ENCODE data around the gene IPO4. TPM values are rescaled to one million over a fixed set of nuclear protein-coding genes. Genes with fewer than 3 reads are reported as not detected.
A peak's percentile ranks its signal among the peaks of the same experiment; 100 is the strongest.

IPO4 gene
- total and polyA plus RNA-seq, 2 of the 13 experiments (the other 11 are each of a cell fraction or from before 2014, with no cell fraction given): 39.0 to 179 TPM

- TF ChIP-seq, protein P1, sequence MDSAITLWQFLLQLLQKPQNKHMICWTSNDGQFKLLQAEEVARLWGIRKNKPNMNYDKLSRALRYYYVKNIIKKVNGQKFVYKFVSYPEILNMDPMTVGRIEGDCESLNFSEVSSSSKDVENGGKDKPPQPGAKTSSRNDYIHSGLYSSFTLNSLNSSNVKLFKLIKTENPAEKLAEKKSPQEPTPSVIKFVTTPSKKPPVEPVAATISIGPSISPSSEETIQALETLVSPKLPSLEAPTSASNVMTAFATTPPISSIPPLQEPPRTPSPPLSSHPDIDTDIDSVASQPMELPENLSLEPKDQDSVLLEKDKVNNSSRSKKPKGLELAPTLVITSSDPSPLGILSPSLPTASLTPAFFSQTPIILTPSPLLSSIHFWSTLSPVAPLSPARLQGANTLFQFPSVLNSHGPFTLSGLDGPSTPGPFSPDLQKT (CRISPR knock-in tag; IDR thresholded peaks at IDR 0.05; ENCODE audit: borderline replicate concordance): peak; percentile 93
- TF ChIP-seq, protein P2, sequence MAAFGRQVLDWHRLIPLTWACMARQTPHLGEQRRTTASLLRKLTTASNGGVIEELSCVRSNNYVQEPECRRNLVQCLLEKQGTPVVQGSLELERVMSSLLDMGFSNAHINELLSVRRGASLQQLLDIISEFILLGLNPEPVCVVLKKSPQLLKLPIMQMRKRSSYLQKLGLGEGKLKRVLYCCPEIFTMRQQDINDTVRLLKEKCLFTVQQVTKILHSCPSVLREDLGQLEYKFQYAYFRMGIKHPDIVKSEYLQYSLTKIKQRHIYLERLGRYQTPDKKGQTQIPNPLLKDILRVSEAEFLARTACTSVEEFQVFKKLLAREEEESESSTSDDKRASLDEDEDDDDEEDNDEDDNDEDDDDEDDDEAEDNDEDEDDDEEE (CRISPR knock-in tag; IDR thresholded peaks at IDR 0.05): peak; percentile 82; the same call in 1 of the 2 replicates
- TF ChIP-seq TOPORS (CRISPR knock-in tag; IDR thresholded peaks at IDR 0.05) (peak; percentile 84; the same call in 1 of the 2 replicates), TCF7L2 (IDR thresholded peaks at IDR 0.05; ENCODE audit: low read depth, low read length) (no peak), MBNL3 (CRISPR knock-in tag; conservative IDR thresholded peaks at IDR 0.05) (no peak; the same call in 1 of the 2 replicates), ZBTB3 (CRISPR knock-in tag; IDR thresholded peaks at IDR 0.05; ENCODE audit: borderline replicate concordance, low read depth) (peak; percentile 89; the same call in 1 of the 2 replicates), ADNP (CRISPR knock-in tag; IDR thresholded peaks at IDR 0.05) (no peak), ZNF557 (CRISPR knock-in tag; IDR thresholded peaks at IDR 0.05) (peak; percentile 95)
- TF ChIP-seq, protein P3, sequence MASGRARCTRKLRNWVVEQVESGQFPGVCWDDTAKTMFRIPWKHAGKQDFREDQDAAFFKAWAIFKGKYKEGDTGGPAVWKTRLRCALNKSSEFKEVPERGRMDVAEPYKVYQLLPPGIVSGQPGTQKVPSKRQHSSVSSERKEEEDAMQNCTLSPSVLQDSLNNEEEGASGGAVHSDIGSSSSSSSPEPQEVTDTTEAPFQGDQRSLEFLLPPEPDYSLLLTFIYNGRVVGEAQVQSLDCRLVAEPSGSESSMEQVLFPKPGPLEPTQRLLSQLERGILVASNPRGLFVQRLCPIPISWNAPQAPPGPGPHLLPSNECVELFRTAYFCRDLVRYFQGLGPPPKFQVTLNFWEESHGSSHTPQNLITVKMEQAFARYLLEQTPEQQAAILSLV (CRISPR knock-in tag; IDR thresholded peaks at IDR 0.05; ENCODE audit: borderline replicate concordance): peak; percentile 94
- TF ChIP-seq, protein P4, sequence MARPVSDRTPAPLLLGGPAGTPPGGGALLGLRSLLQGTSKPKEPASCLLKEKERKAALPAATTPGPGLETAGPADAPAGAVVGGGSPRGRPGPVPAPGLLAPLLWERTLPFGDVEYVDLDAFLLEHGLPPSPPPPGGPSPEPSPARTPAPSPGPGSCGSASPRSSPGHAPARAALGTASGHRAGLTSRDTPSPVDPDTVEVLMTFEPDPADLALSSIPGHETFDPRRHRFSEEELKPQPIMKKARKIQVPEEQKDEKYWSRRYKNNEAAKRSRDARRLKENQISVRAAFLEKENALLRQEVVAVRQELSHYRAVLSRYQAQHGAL (CRISPR knock-in tag; IDR thresholded peaks at IDR 0.05; ENCODE audit: not compliant biosample characterization): no peak
- TF ChIP-seq, protein P5, sequence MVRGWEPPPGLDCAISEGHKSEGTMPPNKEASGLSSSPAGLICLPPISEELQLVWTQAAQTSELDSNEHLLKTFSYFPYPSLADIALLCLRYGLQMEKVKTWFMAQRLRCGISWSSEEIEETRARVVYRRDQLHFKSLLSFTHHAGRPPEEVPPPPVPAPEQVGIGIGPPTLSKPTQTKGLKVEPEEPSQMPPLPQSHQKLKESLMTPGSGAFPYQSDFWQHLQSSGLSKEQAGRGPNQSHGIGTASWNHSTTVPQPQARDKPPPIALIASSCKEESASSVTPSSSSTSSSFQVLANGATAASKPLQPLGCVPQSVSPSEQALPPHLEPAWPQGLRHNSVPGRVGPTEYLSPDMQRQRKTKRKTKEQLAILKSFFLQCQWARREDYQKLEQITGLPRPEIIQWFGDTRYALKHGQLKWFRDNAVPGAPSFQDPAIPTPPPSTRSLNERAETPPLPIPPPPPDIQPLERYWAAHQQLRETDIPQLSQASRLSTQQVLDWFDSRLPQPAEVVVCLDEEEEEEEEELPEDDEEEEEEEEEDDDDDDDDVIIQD (CRISPR knock-in tag; IDR thresholded peaks at IDR 0.05; ENCODE audit: low read depth): peak; percentile 98
- TF ChIP-seq, protein P6, sequence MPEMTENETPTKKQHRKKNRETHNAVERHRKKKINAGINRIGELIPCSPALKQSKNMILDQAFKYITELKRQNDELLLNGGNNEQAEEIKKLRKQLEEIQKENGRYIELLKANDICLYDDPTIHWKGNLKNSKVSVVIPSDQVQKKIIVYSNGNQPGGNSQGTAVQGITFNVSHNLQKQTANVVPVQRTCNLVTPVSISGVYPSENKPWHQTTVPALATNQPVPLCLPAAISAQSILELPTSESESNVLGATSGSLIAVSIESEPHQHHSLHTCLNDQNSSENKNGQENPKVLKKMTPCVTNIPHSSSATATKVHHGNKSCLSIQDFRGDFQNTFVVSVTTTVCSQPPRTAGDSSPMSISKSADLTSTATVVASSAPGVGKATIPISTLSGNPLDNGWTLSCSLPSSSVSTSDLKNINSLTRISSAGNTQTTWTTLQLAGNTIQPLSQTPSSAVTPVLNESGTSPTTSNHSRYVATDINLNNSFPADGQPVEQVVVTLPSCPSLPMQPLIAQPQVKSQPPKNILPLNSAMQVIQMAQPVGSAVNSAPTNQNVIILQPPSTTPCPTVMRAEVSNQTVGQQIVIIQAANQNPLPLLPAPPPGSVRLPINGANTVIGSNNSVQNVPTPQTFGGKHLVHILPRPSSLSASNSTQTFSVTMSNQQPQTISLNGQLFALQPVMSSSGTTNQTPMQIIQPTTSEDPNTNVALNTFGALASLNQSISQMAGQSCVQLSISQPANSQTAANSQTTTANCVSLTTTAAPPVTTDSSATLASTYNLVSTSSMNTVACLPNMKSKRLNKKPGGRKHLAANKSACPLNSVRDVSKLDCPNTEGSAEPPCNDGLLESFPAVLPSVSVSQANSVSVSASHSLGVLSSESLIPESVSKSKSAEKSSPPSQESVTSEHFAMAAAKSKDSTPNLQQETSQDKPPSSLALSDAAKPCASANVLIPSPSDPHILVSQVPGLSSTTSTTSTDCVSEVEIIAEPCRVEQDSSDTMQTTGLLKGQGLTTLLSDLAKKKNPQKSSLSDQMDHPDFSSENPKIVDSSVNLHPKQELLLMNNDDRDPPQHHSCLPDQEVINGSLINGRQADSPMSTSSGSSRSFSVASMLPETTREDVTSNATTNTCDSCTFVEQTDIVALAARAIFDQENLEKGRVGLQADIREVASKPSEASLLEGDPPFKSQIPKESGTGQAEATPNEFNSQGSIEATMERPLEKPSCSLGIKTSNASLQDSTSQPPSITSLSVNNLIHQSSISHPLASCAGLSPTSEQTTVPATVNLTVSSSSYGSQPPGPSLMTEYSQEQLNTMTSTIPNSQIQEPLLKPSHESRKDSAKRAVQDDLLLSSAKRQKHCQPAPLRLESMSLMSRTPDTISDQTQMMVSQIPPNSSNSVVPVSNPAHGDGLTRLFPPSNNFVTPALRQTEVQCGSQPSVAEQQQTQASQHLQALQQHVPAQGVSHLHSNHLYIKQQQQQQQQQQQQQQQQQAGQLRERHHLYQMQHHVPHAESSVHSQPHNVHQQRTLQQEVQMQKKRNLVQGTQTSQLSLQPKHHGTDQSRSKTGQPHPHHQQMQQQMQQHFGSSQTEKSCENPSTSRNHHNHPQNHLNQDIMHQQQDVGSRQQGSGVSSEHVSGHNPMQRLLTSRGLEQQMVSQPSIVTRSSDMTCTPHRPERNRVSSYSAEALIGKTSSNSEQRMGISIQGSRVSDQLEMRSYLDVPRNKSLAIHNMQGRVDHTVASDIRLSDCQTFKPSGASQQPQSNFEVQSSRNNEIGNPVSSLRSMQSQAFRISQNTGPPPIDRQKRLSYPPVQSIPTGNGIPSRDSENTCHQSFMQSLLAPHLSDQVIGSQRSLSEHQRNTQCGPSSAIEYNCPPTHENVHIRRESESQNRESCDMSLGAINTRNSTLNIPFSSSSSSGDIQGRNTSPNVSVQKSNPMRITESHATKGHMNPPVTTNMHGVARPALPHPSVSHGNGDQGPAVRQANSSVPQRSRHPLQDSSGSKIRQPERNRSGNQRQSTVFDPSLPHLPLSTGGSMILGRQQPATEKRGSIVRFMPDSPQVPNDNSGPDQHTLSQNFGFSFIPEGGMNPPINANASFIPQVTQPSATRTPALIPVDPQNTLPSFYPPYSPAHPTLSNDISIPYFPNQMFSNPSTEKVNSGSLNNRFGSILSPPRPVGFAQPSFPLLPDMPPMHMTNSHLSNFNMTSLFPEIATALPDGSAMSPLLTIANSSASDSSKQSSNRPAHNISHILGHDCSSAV (CRISPR knock-in tag; IDR thresholded peaks at IDR 0.05; ENCODE audit: borderline replicate concordance): peak; percentile 99
Measured at GRCh38 chr14:24212924-24213865, 24.6 kb upstream of the IPO4 start, which contains the start of gene CHMP4A (continued).

Measured in HepG2 (cell line).